Activated CD4-positive, alpha-beta memory T cell treated with anti-CD3 and anti-CD28 coated beads for 36 hours (primary cell): Measurements from ENCODE around the gene ISG15. TPM values are rescaled to one million over a fixed set of nuclear protein-coding genes. Genes with fewer than 3 reads are reported as not detected.

Source experiments
- CTCF ChIA-PET: fragments of 350-600 bp; sonication (Branson Sonifier 250); formaldehyde crosslinking; loops from one replicate; lab custom pipeline; 2021; ENCODE audit warnings: antibody characterized with exemption, inconsistent platforms; lab: Charles Lee
- POLR2A ChIA-PET: fragments of 350-600 bp; sonication (Branson Sonifier 250); formaldehyde crosslinking; loops from one replicate; lab custom pipeline; 2021; ENCODE audit warnings: antibody characterized with exemption; lab: Charles Lee
- DNase-seq: peaks from one replicate; pipeline ENCODE4 v3.0.0-alpha.2; 2020
- H3K27ac Mint-ChIP-seq: one replicate; pipeline ENCODE4 v1.8.0; 2021; ENCODE audit warnings: mixed read lengths
- H3K27me3 Mint-ChIP-seq: one replicate; pipeline ENCODE4 v1.8.0; 2021; ENCODE audit warnings: mixed read lengths
- H3K36me3 Mint-ChIP-seq: one replicate; pipeline ENCODE4 v1.8.0; 2021; ENCODE audit warnings: mixed read lengths
- H3K4me1 Mint-ChIP-seq: one replicate; pipeline ENCODE4 v1.8.0; 2021; ENCODE audit warnings: low read depth, mixed read lengths
- H3K4me3 Mint-ChIP-seq: one replicate; pipeline ENCODE4 v1.8.0; 2021; ENCODE audit warnings: mild to moderate bottlenecking, mixed read lengths
- H3K9me3 Mint-ChIP-seq: one replicate; pipeline ENCODE4 v1.8.0; 2021; ENCODE audit warnings: mixed read lengths
- intact Hi-C: fragments of 100-400 bp; cut with micrococcal nuclease; formaldehyde crosslinking; loops from one replicate; pipeline ENCODE4 v1.15.1; 2023
- total RNA-seq, 2 experiments: library from RNA; stranded (reverse); gene quantifications; one replicate each; pipeline ENCODE4 v1.2.3, GENCODE V29; 2021

ISG15 gene
- total RNA-seq, 2 experiments from 2014 or later = 96.9 to 108 TPM

DNA sequence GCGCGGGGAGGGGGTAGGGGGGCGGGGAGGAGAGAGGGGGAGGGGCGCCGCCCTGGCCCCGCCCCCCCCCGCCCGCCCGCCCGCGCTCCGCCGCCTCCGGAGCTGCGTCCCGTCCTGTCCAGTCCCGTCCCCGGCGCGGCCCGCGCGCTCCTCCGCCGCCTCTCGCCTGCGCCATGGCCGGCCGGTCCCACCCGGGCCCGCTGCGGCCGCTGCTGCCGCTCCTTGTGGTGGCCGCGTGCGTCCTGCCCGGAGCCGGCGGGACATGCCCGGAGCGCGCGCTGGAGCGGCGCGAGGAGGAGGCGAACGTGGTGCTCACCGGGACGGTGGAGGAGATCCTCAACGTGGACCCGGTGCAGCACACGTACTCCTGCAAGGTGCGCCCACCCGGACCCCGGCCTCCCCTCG is 6.7 kb downstream of the ISG15 start, which contains the start of gene AGRN:
Gene AGRN, plus strand, starts transcription at position 121 of the 405 bp plus-strand sequence. Its CDS starts 53 bp downstream, at position 174.
- ChIA-PET CTCF (interaction anchor here (1.4 to 2.0 kb wide), 3 partner anchors 13 to 44 kb away, joined by 6 to 10 read pairs (median 9); no protein-coding TSS in a partner anchor), POLR2A (no interaction called here)
- Mint-ChIP-seq H3K4me1 (peaks cover 6% of the 10 kb centered on the region), H3K27me3 (peaks cover 9% of the 10 kb centered on the region), H3K36me3 (no peaks in the 10 kb centered on the region), H3K27ac (no peak within 1 kb of the TSS), H3K9me3 (no peaks in the 10 kb centered on the region), H3K4me3 (peak within 1 kb of the TSS; percentile 62)
- DNase-seq = no peak
- intact Hi-C loops = loop anchor here (5.0 kb wide), 1 partner anchor 42 kb away; no protein-coding TSS in a partner anchor

DNA sequence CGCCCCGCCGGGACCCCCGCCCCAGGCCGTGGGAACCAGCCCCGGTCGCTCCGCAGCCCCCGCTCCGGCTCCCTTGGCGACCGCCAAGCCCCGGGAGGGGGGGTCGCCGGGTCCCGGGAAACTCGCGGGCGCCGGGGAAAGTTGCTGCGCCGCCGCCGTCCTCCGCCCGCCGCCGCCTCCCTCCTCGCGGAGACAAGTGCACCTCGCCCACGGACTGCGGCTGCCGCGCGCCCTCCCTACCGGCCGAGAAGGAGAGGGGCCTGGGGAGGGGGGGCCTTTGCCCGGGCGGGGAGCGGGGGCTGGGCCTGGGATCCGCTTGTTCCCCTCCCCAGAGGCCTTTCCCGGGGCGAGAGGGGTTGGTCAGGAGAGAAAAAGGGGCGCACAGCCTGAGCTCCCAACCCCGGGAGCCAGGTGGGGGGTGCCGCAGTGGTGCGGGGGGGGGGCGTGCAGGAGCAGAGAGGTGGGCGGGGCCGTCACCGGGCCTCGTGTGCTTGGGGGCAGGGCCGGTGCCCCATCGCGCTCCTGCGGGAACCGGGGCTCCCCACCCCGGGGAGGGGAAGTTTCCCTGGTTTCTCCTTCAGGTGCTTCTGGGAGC is 7.2 kb downstream of the ISG15 start:
- H3K27ac Mint-ChIP-seq = no peak overlapping the region
- POLR2A ChIA-PET = no interaction called here
- CTCF ChIA-PET = no interaction called here
- H3K9me3 Mint-ChIP-seq = no peaks in the 10 kb centered on the region
- no peak overlapping the region for H3K4me3 Mint-ChIP-seq
- DNase-seq = no peak
- intact Hi-C loops = no loop called here
- peaks cover 6% of the 10 kb centered on the region for H3K4me1 Mint-ChIP-seq
- peaks cover 9% of the 10 kb centered on the region for H3K27me3 Mint-ChIP-seq
- no peaks in the 10 kb centered on the region for H3K36me3 Mint-ChIP-seq

DNA sequence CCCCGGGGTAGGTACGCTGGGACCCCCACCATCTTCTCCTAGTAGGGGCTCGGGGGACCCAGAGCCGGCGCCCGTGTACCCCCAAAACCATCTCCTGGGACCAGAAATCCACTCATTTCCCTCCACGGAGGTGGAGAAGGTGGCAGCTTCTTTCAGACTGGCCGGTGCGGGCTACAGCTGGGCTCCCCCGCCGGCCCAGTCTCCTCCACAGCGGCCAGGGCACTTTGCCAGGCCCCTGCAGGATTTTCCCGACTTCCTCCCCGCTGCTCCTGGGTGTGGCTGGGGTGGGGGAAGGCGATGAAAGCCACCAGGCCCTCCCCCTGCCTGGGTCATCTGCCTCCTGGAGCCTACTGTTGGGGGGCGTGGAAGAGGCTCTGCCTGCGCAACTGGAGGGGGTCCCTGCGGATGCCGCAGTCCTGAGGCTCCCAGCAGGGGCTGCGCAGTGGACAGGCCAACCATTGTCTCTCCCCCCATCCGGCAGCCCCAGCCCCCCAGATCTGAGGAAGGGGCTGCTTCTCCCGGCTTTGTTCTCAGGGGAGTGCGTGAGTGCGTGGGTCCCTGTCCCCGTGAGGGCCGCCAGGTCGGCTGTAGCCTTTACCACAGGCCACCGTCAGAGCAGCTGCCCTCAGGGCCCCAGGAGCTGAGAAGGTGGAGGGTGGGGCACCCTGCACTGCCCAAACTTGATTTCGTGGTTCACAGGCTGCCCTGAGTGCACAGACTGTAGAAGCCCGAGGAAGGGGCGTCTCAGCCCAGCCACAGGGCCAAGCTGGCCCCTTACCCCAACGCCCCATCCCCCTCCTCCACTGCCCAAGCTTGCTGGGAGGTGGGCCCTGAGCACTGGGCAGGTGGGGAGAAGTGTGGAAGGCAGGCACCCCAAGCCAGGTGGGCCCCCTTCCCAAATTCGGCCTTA is 8.0 kb downstream of the ISG15 start:
- ChIA-PET CTCF (interaction anchor here (0.8 to 1.3 kb wide), 2 partner anchors 12 to 43 kb away, joined by 3 to 5 read pairs; no protein-coding TSS in a partner anchor), POLR2A (no interaction called here)
- H3K9me3 Mint-ChIP-seq = no peaks in the 10 kb centered on the region
- intact Hi-C loops = no loop called here
- no peaks in the 10 kb centered on the region for H3K36me3 Mint-ChIP-seq
- peaks cover 9% of the 10 kb centered on the region for H3K27me3 Mint-ChIP-seq
- no peak overlapping the region for H3K27ac Mint-ChIP-seq
- H3K4me1 Mint-ChIP-seq = peaks cover 6% of the 10 kb centered on the region
- DNase-seq = no peak
- peak overlapping the region; percentile 37 for H3K4me3 Mint-ChIP-seq

GRCh38 chr1:1021920-1022259 is 8.6 kb downstream of the ISG15 start:
- POLR2A ChIA-PET = no interaction called here
- Mint-ChIP-seq H3K27me3 (peaks cover 9% of the 10 kb centered on the region), H3K4me3 (no peak overlapping the region), H3K9me3 (no peaks in the 10 kb centered on the region), H3K36me3 (no peaks in the 10 kb centered on the region), H3K4me1 (peaks cover 6% of the 10 kb centered on the region), H3K27ac (no peak overlapping the region)
- intact Hi-C loops = no loop called here
- no peak for DNase-seq
- CTCF ChIA-PET = interaction anchor here (0.8 to 1.3 kb wide), 2 partner anchors 11 to 42 kb away, joined by 3 to 5 read pairs; no protein-coding TSS in a partner anchor

GRCh38 chr1:1022302-1023009 is 9.2 kb downstream of the ISG15 start:
- no peaks in the 10 kb centered on the region for H3K36me3 Mint-ChIP-seq
- H3K9me3 Mint-ChIP-seq = no peaks in the 10 kb centered on the region
- H3K27ac Mint-ChIP-seq = no peak overlapping the region
- no peak for DNase-seq
- peaks cover 3% of the 10 kb centered on the region for H3K4me1 Mint-ChIP-seq
- intact Hi-C loops = no loop called here
- no peak overlapping the region for H3K4me3 Mint-ChIP-seq
- POLR2A ChIA-PET = no interaction called here
- H3K27me3 Mint-ChIP-seq = peaks cover 9% of the 10 kb centered on the region
- CTCF ChIA-PET = interaction anchor here (1.0 to 1.3 kb wide), 2 partner anchors 20 to 42 kb away, joined by 3 to 5 read pairs; no protein-coding TSS in a partner anchor

DNA sequence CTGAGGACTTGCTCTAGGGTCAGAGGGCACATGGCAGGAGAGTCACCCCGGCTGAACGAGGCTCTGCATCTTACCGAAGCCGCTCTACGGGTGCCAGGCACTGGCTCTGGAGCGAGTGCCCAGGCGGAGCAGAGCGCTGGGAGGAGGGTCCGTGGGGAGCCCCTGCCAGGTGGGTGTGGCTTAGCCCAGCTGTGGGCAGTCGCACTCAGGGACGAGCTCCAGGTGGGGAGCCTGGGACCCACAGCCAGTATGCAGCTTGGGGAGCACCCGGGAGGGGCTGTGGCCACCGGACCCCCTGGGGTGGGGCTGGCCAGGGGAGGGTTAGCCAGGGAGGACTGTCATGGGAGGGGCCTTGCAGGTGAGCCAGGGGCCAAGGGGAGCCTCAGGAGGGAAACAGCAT is 10.4 kb downstream of the ISG15 start:
- ChIA-PET POLR2A (no interaction called here), CTCF (interaction anchor here (1.0 to 1.2 kb wide), 2 partner anchors 22 to 207 kb away, joined by 3 read pairs; no protein-coding TSS in a partner anchor)

GRCh38 chr1:1024149-1024770 is 11.0 kb downstream of the ISG15 start:
- Mint-ChIP-seq H3K4me3 (no peak overlapping the region), H3K4me1 (no peaks in the 10 kb centered on the region), H3K27me3 (peaks cover 9% of the 10 kb centered on the region), H3K27ac (no peak overlapping the region), H3K36me3 (no peaks in the 10 kb centered on the region), H3K9me3 (no peaks in the 10 kb centered on the region)
- CTCF ChIA-PET = interaction anchor here (1.2 kb wide), 1 partner anchor 207 kb away, joined by 3 read pairs; no protein-coding TSS in a partner anchor
- intact Hi-C loops = no loop called here
- no peak for DNase-seq
- POLR2A ChIA-PET = no interaction called here

More for the DNA sequence above, 10.4 kb downstream of the ISG15 start:
- H3K27me3 Mint-ChIP-seq = peaks cover 9% of the 10 kb centered on the region
- H3K4me1 Mint-ChIP-seq = peaks cover 3% of the 10 kb centered on the region
- H3K4me3 Mint-ChIP-seq = no peak overlapping the region
- intact Hi-C loops = no loop called here
- H3K9me3 Mint-ChIP-seq = no peaks in the 10 kb centered on the region
- no peak overlapping the region for H3K27ac Mint-ChIP-seq
- H3K36me3 Mint-ChIP-seq = no peaks in the 10 kb centered on the region
- DNase-seq = no peak

DNA sequence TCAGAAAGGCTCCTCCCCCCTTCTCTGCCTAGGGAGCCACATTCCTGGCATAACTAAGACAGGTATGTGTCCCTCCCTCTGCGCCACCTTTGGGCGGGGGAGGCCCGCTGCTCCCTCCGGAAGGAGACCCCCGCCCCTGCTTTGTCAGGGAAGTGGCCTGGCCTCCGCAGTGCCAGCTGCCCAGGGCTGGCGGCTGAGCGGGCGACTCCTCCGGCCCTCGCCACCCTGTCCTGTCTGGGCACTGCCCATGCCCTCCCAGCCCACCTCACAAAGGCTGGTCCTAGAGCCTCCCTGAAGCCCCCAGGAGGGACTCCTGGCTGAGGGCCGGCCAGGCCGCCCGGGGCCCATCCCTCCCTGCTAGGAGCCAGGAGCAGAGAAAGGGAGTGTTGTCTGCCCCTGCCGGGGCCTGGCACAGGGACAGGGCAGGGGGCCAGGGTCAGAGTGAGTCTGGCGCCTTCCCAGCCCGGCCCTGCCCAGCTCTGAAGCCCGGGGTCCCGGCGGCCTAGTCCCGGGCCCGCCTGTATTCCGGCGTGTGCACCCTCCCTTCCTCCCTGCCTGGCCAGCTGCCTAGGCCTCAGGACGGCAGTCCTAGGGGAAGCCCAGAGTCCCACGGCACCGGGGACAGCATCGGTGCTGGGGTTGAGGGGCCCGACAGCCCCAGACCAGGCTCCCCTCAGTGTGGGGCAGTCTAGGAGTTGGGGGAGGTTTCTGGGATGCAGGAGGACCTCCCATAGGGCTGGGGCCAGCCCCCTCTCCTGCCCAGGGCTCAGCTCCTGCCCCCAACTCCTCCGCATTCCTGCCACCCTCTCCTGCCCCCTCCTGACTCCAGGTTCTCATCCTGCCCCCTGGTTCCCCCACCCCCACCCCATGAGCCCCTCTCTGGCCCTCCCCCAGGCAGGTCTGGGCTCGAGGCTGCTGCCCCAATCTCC is 11.7 kb downstream of the ISG15 start:
- no peak for DNase-seq
- Mint-ChIP-seq H3K4me3 (no peak overlapping the region), H3K27ac (no peak overlapping the region), H3K27me3 (peaks cover 9% of the 10 kb centered on the region), H3K9me3 (no peaks in the 10 kb centered on the region), H3K4me1 (no peaks in the 10 kb centered on the region), H3K36me3 (no peaks in the 10 kb centered on the region)
- ChIA-PET CTCF (interaction anchor here (1.2 kb wide), 1 partner anchor 206 kb away, joined by 3 read pairs; no protein-coding TSS in a partner anchor), POLR2A (no interaction called here)
- intact Hi-C loops = no loop called here

GRCh38 chr1:1025730-1026129 is 12.4 kb downstream of the ISG15 start:
- Mint-ChIP-seq H3K27me3 (peaks cover 9% of the 10 kb centered on the region), H3K27ac (no peak overlapping the region), H3K4me3 (no peak overlapping the region), H3K36me3 (no peaks in the 10 kb centered on the region), H3K4me1 (no peaks in the 10 kb centered on the region), H3K9me3 (no peaks in the 10 kb centered on the region)
- intact Hi-C loops = no loop called here
- ChIA-PET POLR2A (no interaction called here), CTCF (interaction anchor here (0.6 kb wide), 1 partner anchor 37 kb away, joined by 3 read pairs; no protein-coding TSS in a partner anchor)
- DNase-seq = no peak

GRCh38 chr1:1026599-1027413 is 13.5 kb downstream of the ISG15 start:
- DNase-seq = no peak
- CTCF ChIA-PET = no interaction called here
- Mint-ChIP-seq H3K27ac (no peak overlapping the region), H3K9me3 (no peaks in the 10 kb centered on the region), H3K4me1 (no peaks in the 10 kb centered on the region), H3K27me3 (peaks cover 4% of the 10 kb centered on the region), H3K4me3 (no peak overlapping the region), H3K36me3 (no peaks in the 10 kb centered on the region)
- intact Hi-C loops = no loop called here
- POLR2A ChIA-PET = interaction anchor here (1.1 kb wide), 1 partner anchor 13 kb away, joined by 3 read pairs; no protein-coding TSS in a partner anchor
